Osteocyte (in vitro differentiated cells): ENCODE results near the gene SPOPL. TPM values are rescaled to one million over a fixed set of nuclear protein-coding genes. Genes with fewer than 3 reads are reported as not detected.
"Not testable (repeated sequence)": the region's sequence is repeated elsewhere in the genome, so short reads cannot be mapped to it uniquely, and the experiment has no call there.

ENCODE experiments used
- DNase-seq: peaks from one replicate; pipeline ENCODE4 v3.0.0; 2021; ENCODE audit warnings: mixed read lengths; ENCODE audit not compliant: unreplicated experiment; ENCODE audit errors: extremely low spot score
- H3K27ac Mint-ChIP-seq: one replicate; pipeline ENCODE4 v1.8.0; 2021; ENCODE audit warnings: mild to moderate bottlenecking, mixed read lengths; ENCODE audit not compliant: unreplicated experiment
- H3K27me3 Mint-ChIP-seq: one replicate; pipeline ENCODE4 v1.8.0; 2021; ENCODE audit warnings: mixed read lengths; ENCODE audit not compliant: unreplicated experiment
- H3K36me3 Mint-ChIP-seq: one replicate; pipeline ENCODE4 v1.8.0; 2021; ENCODE audit warnings: mixed read lengths; ENCODE audit not compliant: unreplicated experiment
- H3K4me1 Mint-ChIP-seq: one replicate; pipeline ENCODE4 v1.8.0; 2021; ENCODE audit warnings: mixed read lengths; ENCODE audit not compliant: unreplicated experiment
- H3K4me3 Mint-ChIP-seq: one replicate; pipeline ENCODE4 v1.8.0; 2021; ENCODE audit warnings: mild to moderate bottlenecking, moderate library complexity, mixed read lengths; ENCODE audit not compliant: unreplicated experiment
- H3K9me3 Mint-ChIP-seq: one replicate; pipeline ENCODE4 v1.8.0; 2021; ENCODE audit warnings: mixed read lengths; ENCODE audit not compliant: unreplicated experiment
- total RNA-seq: library from RNA; stranded (reverse); gene quantifications from 2 replicates; pipeline ENCODE4 v1.2.1, GENCODE V29; 2021
- TF ChIP-seq, protein P1 (sequence below): fragments of 200-600 bp; sonication (generic); IDR thresholded peaks from 2 replicates; pipeline ENCODE4 v1.5.0; 2021; ENCODE audit warnings: antibody characterized with exemption, mild to moderate bottlenecking, moderate library complexity

Gene SPOPL
- total RNA-seq, 1 donor from 2014 or later: 13.3 TPM

DNA sequence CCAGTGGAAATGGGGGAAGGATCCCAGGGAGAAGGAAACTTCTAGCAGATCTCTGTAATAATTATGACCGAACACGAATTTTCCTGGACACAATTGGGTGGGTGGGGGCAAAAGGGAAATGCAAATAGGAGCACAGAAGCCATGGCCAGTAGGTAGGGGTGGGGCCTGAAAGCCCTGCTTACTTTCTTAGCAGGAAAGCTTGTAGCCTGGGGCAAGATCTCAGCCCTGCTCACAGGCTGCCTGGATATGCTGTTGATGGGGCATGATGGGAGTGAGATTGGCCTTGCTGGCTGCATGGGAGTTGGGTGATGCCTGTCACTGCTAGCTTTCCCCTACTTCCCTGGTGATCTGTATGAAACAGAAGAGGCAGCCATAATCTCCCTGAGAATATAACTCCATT is 45.9 kb upstream of the SPOPL start:
- H3K27me3 Mint-ChIP-seq: no peaks in the 10 kb centered on the region
- H3K4me1 Mint-ChIP-seq: peaks cover 7% of the 10 kb centered on the region
- peaks cover 20% of the 10 kb centered on the region for H3K9me3 Mint-ChIP-seq
- no peaks in the 10 kb centered on the region for H3K36me3 Mint-ChIP-seq
- H3K4me3 Mint-ChIP-seq: no peak overlapping the region
- TF ChIP-seq, protein P1, sequence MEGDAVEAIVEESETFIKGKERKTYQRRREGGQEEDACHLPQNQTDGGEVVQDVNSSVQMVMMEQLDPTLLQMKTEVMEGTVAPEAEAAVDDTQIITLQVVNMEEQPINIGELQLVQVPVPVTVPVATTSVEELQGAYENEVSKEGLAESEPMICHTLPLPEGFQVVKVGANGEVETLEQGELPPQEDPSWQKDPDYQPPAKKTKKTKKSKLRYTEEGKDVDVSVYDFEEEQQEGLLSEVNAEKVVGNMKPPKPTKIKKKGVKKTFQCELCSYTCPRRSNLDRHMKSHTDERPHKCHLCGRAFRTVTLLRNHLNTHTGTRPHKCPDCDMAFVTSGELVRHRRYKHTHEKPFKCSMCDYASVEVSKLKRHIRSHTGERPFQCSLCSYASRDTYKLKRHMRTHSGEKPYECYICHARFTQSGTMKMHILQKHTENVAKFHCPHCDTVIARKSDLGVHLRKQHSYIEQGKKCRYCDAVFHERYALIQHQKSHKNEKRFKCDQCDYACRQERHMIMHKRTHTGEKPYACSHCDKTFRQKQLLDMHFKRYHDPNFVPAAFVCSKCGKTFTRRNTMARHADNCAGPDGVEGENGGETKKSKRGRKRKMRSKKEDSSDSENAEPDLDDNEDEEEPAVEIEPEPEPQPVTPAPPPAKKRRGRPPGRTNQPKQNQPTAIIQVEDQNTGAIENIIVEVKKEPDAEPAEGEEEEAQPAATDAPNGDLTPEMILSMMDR: no peak
- no peak for DNase-seq
- no peak overlapping the region for H3K27ac Mint-ChIP-seq

- not testable (repeated sequence) for H3K4me3 Mint-ChIP-seq
- H3K9me3 Mint-ChIP-seq: peaks cover 31% of the 10 kb centered on the region
Measured at GRCh38 chr2:138462689-138463088, 38.9 kb upstream of the SPOPL start.

DNA sequence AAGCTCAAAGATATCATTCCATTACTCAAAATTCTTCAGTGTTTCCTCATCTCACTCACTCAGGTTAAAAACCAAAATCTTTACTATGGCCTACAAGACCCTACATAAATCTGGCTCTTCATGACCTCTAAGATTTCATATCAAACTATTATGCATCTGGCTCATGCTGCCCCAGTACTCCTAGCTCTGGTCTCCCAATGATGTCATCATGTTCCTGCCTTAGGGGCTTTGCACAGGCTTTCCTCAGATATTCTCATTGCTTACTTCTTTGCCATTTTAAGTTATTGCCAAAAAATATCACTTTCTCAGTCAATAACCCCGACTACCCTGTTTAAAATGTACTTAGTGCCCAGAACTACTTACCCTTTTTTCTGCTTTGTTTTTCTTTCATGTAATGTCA is 33.0 kb upstream of the SPOPL start:
- H3K27ac Mint-ChIP-seq: no peak overlapping the region
- TF ChIP-seq, protein P1: no peak
- peaks cover 7% of the 10 kb centered on the region for H3K9me3 Mint-ChIP-seq
- no peaks in the 10 kb centered on the region for H3K27me3 Mint-ChIP-seq
- no peak for DNase-seq
- H3K4me1 Mint-ChIP-seq: no peaks in the 10 kb centered on the region
- H3K36me3 Mint-ChIP-seq: no peaks in the 10 kb centered on the region
- no peak overlapping the region for H3K4me3 Mint-ChIP-seq

More at GRCh38 chr2:138462689-138463088, 38.9 kb upstream of the SPOPL start:
- not testable (repeated sequence) for H3K27me3 Mint-ChIP-seq, DNase-seq, H3K4me1 Mint-ChIP-seq, H3K36me3 Mint-ChIP-seq, H3K27ac Mint-ChIP-seq

DNA sequence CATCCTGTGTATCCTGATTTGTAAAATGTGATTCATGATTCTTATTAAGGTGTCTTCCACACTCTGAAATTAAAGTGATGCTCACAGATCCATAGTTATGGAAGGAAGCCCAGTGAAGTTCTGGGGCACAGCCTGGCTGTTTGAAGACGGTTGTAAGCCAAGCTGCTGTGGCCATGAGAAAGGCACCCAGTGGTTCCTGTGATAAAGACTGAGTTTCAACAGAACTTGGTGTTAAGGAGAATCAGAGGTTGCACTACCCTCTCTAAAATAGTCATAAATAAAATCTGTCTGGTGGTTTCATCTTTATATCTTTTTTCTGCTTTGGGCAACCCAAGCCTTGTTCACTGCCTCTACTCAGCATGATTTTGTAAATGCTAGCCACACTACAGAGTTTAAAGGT is 32.2 kb upstream of the SPOPL start:
- Mint-ChIP-seq H3K9me3 (peaks cover 4% of the 10 kb centered on the region), H3K4me3 (no peak overlapping the region), H3K27ac (no peak overlapping the region), H3K36me3 (no peaks in the 10 kb centered on the region), H3K4me1 (no peaks in the 10 kb centered on the region), H3K27me3 (no peaks in the 10 kb centered on the region)
- TF ChIP-seq, protein P1: no peak
- no peak for DNase-seq

- Mint-ChIP-seq H3K4me1 (no peaks in the 10 kb centered on the region), H3K36me3 (no peaks in the 10 kb centered on the region), H3K9me3 (no peaks in the 10 kb centered on the region), H3K27me3 (no peaks in the 10 kb centered on the region), H3K27ac (no peak overlapping the region), H3K4me3 (no peak overlapping the region)
- no peak for DNase-seq
- TF ChIP-seq, protein P1: no peak
Measured at GRCh38 chr2:138470941-138471340, 30.6 kb upstream of the SPOPL start.
